ENCODE measurements around the gene IDE. TPM values are rescaled to one million over a fixed set of nuclear protein-coding genes. Genes with fewer than 3 reads are reported as not detected.

IDE gene
- total RNA-seq, 1 donor from 2014 or later, result 19.6 TPM

DNA sequence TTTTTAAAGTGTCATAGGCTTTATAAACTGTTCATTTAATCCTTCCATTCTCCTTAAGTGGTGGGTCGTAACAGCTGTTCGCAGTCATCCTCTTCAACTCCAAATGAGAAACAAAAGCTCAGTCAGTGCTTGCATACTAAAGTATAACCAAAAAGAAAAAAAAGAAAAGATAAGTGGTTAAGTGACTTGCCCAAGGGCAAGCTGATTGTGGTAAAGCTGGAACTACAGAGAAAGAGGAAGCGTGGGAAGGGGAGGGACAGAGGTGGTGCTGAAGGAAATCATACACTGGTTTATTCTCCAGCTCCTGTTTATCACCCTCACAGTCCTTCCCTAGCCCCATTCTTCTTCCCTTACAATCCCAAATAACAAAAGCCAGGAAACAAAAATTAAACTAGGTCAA, 29.6 kb downstream of the IDE start:
- TF ChIP-seq CTCF (conservative IDR thresholded peaks at IDR 0.05; ENCODE audit: low read depth, low read length), result no peak
- DNase-seq (ENCODE audit: low read depth), result no peak
- no peak overlapping the region for H3K4me3 ChIP-seq (ENCODE audit: low read depth, low read length)

GRCh38 chr10:92542458-92542857, 31.4 kb downstream of the IDE start:
- TF ChIP-seq CTCF (conservative IDR thresholded peaks at IDR 0.05; ENCODE audit: low read depth, low read length), result no peak
- no peak for DNase-seq (ENCODE audit: low read depth)
- no peak overlapping the region for H3K4me3 ChIP-seq (ENCODE audit: low read depth, low read length)

DNA sequence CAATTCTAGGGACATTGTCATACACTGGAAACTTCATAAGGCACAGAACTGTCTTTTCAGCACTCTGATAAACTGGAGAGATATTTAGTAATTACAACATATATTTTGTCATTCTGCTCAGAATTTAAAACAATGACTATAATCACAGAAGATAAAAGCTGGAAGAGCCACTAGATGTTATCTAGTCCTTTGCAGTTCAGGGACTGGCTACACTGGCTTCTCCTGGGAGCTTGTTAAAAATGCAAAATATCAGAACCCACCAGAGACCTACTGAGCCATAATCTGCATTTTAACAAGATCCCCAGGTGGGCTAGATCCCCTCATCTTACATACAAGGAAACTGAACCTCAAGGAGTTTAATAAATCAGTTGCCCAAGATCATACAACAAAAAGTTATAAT, 32.3 kb downstream of the IDE start:
- no peak for DNase-seq (ENCODE audit: low read depth)
- no peak for TF ChIP-seq CTCF (conservative IDR thresholded peaks at IDR 0.05; ENCODE audit: low read depth, low read length)
- no peak overlapping the region for H3K4me3 ChIP-seq (ENCODE audit: low read depth, low read length)

GRCh38 chr10:92538231-92538958, 35.5 kb downstream of the IDE start:
- TF ChIP-seq CTCF (conservative IDR thresholded peaks at IDR 0.05; ENCODE audit: low read depth, low read length), result no peak
- H3K4me3 ChIP-seq (ENCODE audit: low read depth, low read length), result no peak overlapping the region
- no peak for DNase-seq (ENCODE audit: low read depth)

DNA sequence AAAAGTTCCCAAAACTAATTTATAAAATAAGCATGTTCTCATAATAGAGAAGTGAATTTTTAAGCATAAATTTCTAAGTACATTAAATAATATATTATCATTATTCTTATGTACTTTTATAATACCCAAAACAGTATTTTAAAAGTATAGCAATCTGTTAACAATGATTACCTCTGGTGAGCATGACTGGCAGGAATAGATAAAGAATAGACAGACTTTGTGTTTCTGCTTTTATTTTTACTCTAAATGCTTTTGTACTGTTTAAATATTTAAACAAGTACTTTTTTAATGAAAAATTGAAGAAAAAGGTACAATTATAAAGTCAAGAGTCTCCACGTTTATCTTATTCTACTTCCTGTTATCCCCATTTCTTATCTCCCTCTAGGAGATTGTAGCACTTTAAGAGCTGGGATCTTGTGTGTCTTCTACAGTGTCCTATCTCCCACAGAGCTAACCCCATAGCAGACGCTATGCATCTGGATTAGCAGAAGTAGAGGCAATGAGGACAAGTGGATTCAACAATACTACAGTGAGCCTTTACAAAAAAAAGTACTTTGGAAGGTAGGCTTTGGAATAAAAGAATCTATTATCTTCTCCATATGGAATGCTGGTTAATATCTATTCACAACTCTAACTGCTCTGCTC, 42.9 kb downstream of the IDE start:
- DNase-seq (ENCODE audit: low read depth), result no peak
- TF ChIP-seq CTCF (conservative IDR thresholded peaks at IDR 0.05; ENCODE audit: low read depth, low read length), result no peak
- no peak overlapping the region for H3K4me3 ChIP-seq (ENCODE audit: low read depth, low read length)

- TF ChIP-seq CTCF (conservative IDR thresholded peaks at IDR 0.05; ENCODE audit: low read depth, low read length), result no peak
- DNase-seq (ENCODE audit: low read depth), result no peak
- H3K4me3 ChIP-seq (ENCODE audit: low read depth, low read length), result no peak overlapping the region
Observed at GRCh38 chr10:92530421-92530820, 43.5 kb downstream of the IDE start.

DNA sequence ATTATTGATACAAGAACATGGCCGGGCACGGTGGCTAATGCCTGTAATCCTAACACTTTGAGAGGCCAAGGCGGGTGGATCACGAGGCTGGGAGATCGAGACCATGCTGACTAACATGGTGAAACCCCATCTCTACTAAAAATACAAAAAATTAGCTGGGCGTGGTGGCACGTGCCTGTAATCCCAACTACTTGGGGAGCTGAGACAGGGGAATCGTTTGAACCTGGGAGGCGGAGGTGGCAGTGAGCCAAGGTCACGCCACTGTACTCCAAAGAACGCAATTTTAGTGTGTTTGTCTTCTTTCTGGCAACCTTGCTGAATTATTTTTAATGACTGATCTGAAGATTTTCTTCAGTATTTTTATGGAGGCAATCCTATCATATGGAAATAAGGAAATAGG, 46.2 kb downstream of the IDE start:
- DNase-seq (ENCODE audit: low read depth), result no peak
- no peak overlapping the region for H3K4me3 ChIP-seq (ENCODE audit: low read depth, low read length)
- TF ChIP-seq CTCF (conservative IDR thresholded peaks at IDR 0.05; ENCODE audit: low read depth, low read length), result no peak

Measured in epithelial cell of proximal tubule (primary cell).